ENCODE results near the gene FN1.
"Not testable (repeated sequence)": the region's sequence is repeated elsewhere in the genome, so short reads cannot be mapped to it uniquely, and the experiment has no call there.

The FN1 gene

DNA sequence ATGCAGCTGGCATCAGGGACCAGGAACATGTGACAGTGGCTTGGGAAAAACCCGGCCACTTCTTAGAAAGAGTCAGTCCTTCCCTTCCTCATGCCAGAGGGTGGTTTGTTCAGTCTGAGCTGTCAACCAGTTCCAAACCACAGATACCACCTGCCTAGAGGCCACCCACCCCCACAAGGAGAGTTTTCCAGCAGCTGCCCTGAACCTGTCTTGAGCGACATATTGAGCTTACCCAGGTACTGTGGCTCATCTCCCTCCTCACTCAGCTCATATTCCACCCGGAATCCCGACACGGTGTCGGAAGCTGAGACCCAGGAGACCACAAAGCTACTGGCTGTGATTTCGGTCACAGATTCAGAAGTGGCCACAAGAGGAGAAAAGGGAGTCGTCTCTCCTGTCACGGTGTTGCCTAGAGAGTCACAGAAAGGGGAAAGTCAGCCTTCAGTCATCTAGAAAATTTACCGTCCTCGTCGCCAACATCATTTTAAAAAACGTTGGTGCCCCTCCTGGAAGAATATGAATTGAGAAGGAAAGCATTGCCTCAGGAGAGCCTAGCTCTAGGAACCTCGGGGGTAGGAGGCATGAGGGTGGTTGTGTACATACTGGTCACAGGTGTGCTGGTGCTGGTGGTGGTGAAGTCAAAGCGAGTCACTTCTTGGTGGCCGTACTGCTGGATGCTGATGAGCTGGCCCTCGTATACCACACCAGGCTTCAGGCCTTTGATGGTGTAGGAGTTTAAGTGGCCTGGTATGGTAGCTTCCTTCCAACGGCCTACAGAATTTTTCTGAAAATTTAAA, 26.3 kb downstream of the FN1 start:
- no peaks in the 10 kb centered on the region for H3K9me3 ChIP-seq (ENCODE audit: insufficient read depth, low read depth, low read length)
- no peak overlapping the region for H3K9ac ChIP-seq (ENCODE audit: low read depth, low read length, poor library complexity, severe bottlenecking)
- no peaks in the 10 kb centered on the region for H3K4me1 ChIP-seq (ENCODE audit: insufficient read depth, low read length, poor library complexity, severe bottlenecking)
- no peak overlapping the region for H2AFZ ChIP-seq (ENCODE audit: low read length)
- no peaks in the 10 kb centered on the region for H3K27me3 ChIP-seq (ENCODE audit: insufficient read depth, low read length, poor library complexity, severe bottlenecking)
- no peak overlapping the region for H3K4me2 ChIP-seq (ENCODE audit: low read depth, low read length, poor library complexity, severe bottlenecking)
- no peaks in the 10 kb centered on the region for H3K36me3 ChIP-seq (ENCODE audit: insufficient read depth, low read length)
- H3F3A ChIP-seq (ENCODE audit: low read depth), result no peaks in the 10 kb centered on the region
- H3K79me2 ChIP-seq (ENCODE audit: insufficient read depth, low read length), result no peaks in the 10 kb centered on the region
- no peaks in the 10 kb centered on the region for H3K9me2 ChIP-seq (replicated peaks; ENCODE audit: low read depth, low read length)
- TF ChIP-seq, protein P1, sequence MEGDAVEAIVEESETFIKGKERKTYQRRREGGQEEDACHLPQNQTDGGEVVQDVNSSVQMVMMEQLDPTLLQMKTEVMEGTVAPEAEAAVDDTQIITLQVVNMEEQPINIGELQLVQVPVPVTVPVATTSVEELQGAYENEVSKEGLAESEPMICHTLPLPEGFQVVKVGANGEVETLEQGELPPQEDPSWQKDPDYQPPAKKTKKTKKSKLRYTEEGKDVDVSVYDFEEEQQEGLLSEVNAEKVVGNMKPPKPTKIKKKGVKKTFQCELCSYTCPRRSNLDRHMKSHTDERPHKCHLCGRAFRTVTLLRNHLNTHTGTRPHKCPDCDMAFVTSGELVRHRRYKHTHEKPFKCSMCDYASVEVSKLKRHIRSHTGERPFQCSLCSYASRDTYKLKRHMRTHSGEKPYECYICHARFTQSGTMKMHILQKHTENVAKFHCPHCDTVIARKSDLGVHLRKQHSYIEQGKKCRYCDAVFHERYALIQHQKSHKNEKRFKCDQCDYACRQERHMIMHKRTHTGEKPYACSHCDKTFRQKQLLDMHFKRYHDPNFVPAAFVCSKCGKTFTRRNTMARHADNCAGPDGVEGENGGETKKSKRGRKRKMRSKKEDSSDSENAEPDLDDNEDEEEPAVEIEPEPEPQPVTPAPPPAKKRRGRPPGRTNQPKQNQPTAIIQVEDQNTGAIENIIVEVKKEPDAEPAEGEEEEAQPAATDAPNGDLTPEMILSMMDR (conservative IDR thresholded peaks at IDR 0.05; ENCODE audit: low read length), result no peak
- TF ChIP-seq EZH2phosphoT487 (IDR thresholded peaks at IDR 0.05; ENCODE audit: borderline replicate concordance), result no peak
- H3K4me3 ChIP-seq (ENCODE audit: low read length, poor library complexity, severe bottlenecking), result no peak overlapping the region
- H4K20me1 ChIP-seq (ENCODE audit: insufficient read depth, low read length, poor library complexity, severe bottlenecking), result no peaks in the 10 kb centered on the region

DNA sequence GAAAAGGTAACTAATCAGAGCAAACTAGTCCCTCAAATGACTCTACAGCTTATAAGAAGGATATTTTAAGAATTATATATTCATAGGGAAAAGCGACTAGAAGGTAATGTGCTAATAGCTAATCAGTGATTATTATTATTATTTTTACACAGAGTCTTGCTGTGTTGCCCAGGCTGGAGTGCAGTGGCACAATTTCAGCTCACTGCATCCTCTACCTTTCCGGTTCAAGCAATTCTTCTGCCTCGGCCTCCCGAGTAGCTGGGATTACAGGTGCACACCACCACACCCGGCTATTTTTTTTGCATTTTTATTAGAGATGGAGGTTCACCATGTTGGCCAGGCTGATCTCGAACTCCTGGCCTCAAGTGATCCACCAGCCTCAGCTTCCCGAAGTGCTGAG, 27.4 kb downstream of the FN1 start:
- not testable (repeated sequence) for H2AFZ ChIP-seq (ENCODE audit: low read length); H3K9me2 ChIP-seq (replicated peaks; ENCODE audit: low read depth, low read length); H3K4me2 ChIP-seq (ENCODE audit: low read depth, low read length, poor library complexity, severe bottlenecking); H3F3A ChIP-seq (ENCODE audit: low read depth); H3K4me1 ChIP-seq (ENCODE audit: insufficient read depth, low read length, poor library complexity, severe bottlenecking); H3K27me3 ChIP-seq (ENCODE audit: insufficient read depth, low read length, poor library complexity, severe bottlenecking); H3K4me3 ChIP-seq (ENCODE audit: low read length, poor library complexity, severe bottlenecking); H3K9ac ChIP-seq (ENCODE audit: low read depth, low read length, poor library complexity, severe bottlenecking); H4K20me1 ChIP-seq (ENCODE audit: insufficient read depth, low read length, poor library complexity, severe bottlenecking); H3K9me3 ChIP-seq (ENCODE audit: insufficient read depth, low read depth, low read length); H3K79me2 ChIP-seq (ENCODE audit: insufficient read depth, low read length); H3K36me3 ChIP-seq (ENCODE audit: insufficient read depth, low read length)

DNA sequence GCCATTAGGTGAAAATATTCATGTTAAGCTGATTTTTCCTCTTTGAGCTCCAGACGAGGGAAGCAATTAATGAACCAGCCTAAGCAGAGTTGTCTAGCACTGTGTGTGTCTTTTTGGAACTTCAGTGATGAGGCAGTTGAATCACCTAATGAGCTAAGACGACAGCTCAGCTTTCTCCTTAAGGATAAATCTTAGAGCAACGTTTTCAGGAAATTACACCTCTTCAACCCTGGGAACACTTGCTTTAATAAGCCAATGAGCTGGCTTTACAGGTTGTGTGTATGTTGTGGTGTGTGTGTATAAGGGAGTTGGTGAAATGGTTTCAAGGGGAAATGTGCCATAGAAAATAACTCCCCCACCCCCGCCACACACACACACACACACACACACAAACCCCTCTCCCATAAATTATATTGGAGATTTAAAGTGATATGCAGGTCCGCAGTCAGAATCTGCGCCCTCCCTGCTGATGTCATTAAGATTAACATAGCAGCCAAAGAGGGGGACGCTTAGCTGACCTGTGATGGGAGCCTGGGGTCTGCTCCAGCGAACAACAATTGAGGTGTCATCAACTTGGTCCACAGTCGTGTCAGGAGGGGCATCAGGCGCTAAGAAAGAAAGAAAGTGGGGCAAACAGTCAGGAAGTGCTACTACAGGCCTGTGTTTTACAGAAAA, 28.1 kb downstream of the FN1 start:
- Histone ChIP-seq H3K27me3 (ENCODE audit: insufficient read depth, low read length, poor library complexity, severe bottlenecking) (no peaks in the 10 kb centered on the region), H3K4me1 (ENCODE audit: insufficient read depth, low read length, poor library complexity, severe bottlenecking) (no peaks in the 10 kb centered on the region), H2AFZ (ENCODE audit: low read length) (no peak overlapping the region), H3K9me3 (ENCODE audit: insufficient read depth, low read depth, low read length) (no peaks in the 10 kb centered on the region), H3K36me3 (ENCODE audit: insufficient read depth, low read length) (no peaks in the 10 kb centered on the region), H3K4me2 (ENCODE audit: low read depth, low read length, poor library complexity, severe bottlenecking) (no peak overlapping the region), H3K9me2 (replicated peaks; ENCODE audit: low read depth, low read length) (no peaks in the 10 kb centered on the region), H4K20me1 (ENCODE audit: insufficient read depth, low read length, poor library complexity, severe bottlenecking) (no peaks in the 10 kb centered on the region), H3K79me2 (ENCODE audit: insufficient read depth, low read length) (no peaks in the 10 kb centered on the region), H3K4me3 (ENCODE audit: low read length, poor library complexity, severe bottlenecking) (no peak overlapping the region), H3F3A (ENCODE audit: low read depth) (no peaks in the 10 kb centered on the region), H3K9ac (ENCODE audit: low read depth, low read length, poor library complexity, severe bottlenecking) (no peak overlapping the region)
- TF ChIP-seq, protein P1 (conservative IDR thresholded peaks at IDR 0.05; ENCODE audit: low read length), result no peak
- no peak for TF ChIP-seq EZH2phosphoT487 (IDR thresholded peaks at IDR 0.05; ENCODE audit: borderline replicate concordance)
